NCI-H2081 (cell line): Measurements from ENCODE around the gene DEDD2.

Source experiments
- DNase-seq, 2 experiments: peaks; one replicate each; lab custom pipeline; 2025; lab: John Stamatoyannopoulos, UW

Gene DEDD2

DNA sequence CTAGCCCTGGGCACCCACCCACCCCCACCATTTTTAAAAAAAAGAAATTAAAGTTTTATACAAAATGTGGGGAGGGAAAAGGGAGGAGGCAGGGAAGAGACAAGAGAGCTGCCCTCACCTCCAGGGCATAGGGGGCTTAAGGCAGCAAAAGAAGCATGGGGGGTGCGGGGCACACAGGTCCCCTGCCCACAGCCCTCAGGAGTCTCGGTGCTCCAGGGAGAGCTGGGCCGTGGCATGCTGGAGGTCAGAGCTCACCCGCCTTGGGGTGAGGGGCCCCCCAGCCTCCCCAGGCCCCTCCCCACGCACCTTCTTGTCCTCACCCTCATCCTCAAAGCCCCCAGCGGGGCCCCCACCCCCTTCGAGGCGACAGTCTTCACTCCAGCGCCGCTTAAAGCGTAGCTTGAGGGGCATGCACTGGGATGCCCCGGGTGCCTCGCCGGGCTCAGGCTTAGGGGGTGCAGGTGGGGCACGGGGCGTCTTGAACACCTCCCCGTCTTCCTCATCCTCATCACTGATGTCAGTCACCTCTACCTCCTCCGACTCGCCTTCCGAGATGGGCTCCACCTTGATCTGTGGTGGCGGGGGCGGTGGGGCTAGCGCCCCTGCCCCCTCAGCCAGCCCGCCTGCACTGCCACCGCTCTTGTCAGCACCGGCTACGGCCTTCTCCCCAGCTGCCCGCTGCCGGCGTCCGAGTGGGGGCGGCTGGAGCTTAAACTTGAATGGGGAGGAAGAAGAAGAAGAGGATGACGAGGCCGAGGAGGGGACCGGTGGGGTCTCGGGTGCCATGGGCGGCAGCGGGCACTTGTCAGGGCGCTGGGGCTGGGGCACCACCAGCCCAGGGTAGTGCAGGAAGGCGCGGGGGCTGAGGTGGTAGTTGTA, 31.0 kb upstream of the DEDD2 start:
- no peak for DNase-seq

DNA sequence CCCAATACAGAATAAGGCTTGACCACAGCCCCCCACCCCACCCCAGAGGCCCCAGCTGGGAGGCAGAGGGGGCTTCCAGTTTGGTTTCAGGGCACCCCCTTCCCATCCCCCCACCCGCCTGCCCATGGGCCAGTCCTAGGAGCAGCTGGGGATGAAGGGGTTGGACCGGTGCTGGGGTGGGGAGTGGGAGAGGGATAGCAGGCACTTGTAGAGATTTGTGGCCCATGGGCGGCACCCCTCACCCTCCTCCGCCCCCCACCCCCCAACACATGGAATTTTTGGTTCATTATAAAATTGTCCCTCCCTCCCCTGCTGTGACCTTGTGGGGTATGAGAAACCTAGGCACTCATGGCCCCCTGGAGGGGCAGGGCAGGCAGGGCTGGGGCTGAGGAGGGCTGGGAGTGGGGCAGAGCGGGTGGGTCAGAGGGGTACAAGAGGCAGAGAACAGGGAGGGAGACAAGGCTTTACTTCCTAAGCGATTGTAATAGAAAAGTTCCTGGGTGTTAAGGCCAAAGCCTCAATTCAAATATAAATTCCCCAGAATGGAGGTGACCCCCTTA, 30.2 kb upstream of the DEDD2 start:
- no peak for DNase-seq

DNA sequence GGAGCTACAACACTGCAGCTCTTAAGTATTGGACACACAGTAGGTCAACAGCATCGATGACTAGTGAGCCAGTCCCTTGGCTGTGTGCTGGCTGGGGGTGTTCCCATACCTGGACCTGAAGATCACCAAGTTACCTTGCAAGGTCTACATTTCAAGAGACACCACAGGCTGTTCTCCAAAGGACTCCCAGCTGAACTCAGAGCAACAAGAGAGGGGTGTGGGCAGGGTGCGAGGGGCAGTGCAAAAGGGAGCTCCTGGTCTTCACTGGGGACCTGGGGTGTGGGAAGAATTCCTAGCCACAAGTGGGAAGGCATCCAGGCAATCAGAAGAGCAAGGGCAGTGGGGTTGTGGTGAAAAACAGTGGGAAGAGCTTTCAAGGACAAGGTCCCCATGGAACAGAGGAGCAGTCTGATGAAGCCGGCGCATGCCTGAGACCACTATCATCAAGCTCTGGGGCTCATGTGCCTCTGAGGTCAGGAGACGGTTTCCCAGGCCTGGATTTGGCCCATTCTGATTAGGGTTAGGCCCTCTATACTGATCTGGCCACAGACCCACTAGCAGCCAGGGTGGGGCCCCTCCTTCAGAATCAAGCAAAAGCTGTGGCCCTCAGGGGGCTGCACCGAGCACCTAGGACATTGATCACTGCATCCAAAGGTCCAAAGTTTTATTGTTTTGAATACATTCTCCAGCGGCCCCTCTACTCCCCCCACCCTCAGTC, 29.6 kb upstream of the DEDD2 start:
- DNase-seq, result no peak

DNA sequence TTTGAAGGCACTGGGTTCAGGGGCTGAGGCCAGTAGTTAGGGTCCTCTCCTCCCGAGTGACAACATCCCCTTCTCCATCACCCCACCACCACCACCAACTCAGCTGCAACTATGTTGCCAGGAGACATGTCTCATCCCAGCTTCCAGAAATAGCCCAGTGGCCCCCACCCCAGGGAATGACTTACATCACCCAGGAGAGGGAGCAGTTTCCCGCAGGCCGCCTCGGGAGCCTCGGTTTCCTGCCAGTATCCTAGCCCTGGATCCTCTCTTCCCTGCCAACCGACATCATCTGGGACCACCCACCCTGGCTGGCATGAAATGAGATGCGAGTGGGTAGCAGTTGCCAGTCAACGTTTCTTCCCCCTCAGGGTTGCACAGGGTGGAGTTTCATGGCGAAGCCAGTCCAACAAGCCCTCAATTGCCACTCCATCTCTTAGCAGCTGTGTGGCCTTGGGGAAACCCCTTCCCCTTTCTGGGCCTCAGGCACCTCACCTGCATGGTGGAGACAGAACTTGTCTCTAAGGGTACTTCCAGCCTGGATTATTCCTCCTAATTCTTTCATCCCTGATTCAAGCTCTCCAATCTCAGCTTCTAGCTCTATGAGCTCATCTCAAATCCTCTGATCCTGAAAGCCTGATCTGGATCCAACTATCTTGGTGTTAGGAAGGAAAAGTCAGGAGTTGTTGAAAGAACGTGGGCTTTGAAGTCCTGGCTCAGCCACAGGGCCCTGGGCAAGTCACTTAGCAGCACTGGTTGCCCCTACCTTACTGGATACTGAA, 28.9 kb upstream of the DEDD2 start:
- peak; percentile 64 to 68 for DNase-seq

DNA sequence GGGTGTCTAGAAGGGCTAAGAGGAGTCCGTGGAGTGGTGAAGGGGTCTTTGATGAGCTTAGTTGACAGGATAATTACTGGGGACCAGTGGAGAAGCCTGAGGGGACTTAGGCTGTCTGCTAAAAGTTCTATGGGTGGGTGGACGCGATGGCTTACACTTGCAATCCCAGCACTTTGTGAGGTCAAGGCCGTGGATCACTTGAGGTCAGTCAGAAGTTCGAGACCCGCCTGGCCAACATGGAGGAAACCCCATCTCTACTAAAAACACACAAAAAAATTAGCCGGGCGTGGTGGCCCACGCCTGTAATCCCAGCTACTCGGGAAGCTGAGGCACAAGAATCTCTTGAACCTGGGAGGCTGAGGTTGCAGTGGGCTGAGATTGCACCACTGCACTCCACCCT, 27.8 kb upstream of the DEDD2 start:
- DNase-seq, result no peak

DNA sequence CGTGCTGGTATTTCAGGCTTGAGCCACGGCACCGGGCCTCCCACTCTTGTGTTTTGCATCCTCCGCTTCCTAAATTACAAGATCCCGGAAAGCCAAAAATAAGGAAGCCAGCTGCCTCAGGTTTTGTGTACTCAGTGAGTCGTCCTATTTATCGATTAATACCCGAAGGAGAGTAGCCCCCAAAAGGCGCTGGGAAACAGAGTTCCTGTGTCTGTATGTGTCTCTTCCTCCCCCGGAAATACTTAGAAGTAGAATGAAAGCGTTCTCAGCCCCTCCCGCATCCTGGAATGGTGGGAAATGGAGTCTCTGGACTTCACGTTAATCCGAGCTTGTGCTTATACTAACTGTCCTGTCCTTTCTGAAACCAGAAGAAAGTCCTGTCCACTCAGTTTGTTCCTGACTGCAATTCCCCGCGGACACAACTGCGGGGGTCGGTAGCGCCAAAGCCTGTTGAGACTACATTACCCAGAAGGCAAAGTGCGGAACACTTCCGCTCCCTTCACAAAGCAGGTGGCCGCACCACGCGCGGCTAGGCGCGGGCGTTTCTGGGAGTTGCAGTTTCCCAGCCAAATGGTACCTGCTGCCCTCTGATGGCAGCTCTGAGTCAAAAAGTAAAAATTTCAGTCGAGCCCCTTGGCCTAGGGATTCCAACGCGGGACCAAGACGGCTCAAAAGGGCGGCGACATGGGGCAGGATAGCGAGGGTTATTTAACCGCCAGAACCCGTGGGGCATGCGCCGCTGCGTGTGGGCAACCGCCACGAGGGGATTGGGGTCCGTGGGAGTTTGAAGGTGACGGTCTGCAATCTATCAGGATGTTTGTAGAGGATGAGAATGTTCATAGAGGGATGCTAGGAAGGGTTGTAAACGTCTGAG, 27.1 kb upstream of the DEDD2 start:
- peak; percentile 90 to 95 for DNase-seq

DNA sequence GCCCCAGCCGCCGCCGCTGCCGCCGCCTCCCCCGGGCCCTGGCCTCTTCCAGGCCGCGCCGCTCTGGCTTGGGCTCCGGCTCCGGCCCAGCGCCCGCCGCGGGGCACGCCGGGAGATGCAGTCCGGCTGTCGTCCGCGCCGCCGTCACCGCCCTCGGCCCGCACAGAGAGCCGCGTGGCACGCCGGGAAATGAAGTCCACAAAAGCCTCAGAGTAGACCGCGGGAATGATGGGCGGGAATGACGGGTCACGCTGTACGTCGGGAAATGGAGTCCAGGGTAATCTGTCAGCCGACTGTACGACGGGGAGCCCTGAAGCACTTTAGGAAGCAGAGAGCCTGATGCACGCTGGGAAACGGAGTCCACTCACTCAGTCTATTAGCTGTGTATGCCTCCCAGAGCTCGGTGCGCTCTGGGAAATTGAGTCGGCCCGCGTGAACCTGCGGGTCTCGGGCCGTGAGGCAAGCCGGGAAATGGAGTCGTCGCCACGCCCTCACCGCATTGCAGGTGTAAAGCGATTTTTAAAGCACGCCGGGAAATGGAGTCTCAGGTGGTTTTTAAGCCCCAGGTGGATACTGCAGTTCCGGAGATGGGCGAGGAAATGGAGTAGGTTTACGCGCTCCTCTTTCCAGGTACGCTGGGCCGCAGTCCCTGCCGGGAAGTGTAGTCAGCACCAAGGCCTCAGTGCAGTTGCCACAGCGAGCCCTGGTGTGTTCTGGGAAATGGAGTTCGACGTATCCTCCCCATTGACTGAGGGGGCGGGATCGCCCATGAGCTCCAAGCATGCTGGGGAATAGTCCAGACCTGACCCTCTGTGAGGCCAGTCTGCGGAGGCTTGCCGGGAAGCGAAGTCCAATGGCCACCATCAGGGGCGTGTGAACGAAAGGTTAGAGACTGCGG, 25.3 kb upstream of the DEDD2 start, which contains the start of gene GSK3A:
TSS of gene GSK3A (minus strand) at position 91 of the 898 bp plus-strand sequence. CDS start 137 bp downstream, outside the sequence.
- peak; percentile 99 to 100 for DNase-seq

DNA sequence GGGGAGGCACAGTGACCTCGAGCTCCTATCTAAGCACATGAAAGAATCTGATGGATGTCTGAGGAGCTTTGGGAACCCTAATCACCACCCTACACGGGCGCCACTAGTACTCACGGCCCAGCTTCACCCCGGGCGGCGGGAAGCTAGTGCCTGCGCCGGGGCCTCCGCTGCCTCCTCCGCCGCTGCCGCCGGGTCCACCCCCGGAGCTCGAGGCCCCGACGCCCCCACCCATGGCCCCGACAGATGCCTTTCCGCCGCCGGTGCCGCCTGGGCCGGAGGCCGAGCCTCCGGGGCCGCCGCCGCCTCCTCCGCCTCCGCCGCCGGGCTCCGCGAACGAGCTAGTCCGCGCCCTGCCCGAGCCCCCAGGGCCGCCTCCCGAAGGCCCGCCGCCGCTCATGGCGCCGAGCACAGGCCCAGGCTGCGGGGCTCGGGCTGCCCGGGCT, 24.6 kb upstream of the DEDD2 start:
- no peak for DNase-seq

DNA sequence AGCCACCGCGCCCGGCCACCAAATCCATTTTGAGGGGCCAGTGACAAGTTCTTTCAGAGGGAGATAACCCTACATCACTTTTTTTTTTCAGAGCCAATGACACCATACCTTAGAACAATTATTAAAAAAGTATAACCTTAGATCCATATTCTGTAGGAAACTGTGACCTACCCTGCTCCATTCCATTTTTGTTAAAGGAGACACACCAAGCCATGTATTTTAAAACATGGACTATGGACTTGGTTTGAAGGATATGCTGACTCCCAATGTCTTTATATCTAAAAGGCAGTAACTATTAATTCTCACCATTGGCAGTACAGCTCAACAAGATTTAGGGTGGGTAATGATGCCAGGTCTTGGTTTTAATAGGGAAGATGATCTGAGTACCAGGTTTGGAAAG, 23.8 kb upstream of the DEDD2 start:
- DNase-seq, result no peak

DNA sequence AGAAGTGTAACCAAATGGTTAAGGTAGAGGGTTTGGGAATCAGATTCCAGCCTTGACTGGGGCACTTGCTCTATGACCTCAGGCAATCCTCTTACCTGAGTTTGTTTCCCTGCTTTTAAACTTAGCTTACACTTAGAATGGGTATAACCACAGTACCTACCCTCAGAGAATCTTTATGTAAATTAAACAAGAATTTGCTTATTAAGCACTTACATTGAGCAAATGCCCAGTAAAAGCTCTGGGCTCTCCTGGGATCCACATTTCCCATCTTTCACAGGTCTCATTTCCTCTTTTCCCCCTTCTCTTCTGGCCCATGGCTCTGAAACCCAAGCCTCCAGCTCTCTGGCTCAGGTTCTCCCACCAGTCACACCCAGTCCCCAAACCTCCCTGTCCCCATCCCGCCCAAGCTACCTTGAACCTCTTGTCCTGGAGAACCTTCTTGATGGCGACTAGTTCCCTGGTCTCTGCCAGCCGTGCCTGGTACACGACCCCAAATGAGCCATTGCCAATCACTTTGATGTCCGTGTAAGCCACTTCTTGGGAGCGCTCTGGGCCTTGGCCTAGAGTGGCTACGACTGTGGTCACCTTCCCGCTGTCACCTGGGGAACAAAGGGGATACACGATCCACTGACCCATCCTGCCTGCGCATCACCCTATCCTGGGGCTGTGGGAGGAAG, 22.2 kb upstream of the DEDD2 start:
- no peak for DNase-seq

DNA sequence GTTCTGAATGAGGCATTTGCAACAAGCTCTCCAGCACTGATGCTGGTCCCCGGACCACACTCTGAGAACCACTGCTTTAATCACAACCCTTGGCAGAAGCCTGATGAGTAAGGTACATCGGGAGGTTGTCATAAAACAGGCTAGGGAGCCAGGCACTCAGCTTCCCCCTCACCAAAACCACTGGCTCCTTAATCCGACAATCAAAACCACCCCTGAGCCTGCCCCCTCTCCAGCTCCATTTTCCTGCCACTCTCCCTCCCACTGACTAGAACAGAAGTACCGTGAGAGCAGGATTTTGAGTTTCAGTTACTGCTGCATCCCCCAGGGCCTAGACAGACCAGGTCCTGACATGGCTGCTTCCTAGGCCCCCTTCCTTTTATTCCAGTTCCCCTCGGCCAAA, 17.7 kb upstream of the DEDD2 start:
- no peak for DNase-seq

DNA sequence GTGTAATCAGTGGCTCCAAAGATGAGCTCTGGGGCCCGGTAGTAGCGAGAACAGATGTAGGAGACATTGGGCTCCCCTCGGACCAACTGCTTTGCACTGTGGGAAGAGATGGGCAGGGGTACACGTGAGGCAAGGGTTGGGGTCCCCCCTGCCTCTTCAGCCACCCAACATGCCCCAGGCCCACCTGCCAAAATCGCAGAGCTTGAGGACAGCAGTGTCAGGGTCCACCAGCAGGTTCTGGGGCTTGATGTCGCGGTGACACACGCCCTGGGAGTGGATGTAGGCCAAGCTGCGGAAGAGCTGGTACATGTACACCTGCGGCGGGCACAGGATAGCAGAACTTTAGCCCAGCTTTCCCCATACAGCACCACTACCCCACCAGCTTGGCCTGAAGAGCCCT, 16.9 kb upstream of the DEDD2 start:
- no peak for DNase-seq

DNA sequence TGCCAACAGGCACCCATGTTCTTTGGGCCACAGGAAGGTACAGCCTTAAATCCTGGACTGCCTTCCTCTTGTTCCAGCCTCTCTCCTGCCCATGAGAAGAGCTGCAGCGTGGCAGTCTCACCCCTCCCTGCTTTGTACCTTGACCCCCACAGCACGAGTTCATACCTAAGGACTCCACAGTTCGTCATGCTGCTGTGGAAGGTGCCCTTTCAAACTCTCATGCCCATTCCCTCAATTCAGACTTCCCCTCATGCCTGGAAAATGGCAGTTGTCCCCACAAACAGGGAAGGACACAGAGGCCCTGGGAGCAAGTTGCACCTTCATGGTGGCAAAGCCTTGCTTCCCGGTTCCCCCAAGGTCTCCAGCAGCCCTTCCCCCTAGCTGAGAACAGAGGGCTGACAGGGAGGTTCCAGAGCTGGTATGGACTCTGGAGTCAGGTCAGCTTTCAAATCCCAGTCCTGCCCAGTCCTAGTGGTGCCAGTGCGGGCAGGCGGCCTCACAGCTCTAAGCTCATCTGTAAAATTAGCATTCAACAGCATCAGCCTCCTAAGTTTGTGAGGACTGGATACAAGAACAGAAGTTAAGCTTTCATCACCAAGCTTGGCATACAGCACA, 16.3 kb upstream of the DEDD2 start:
- DNase-seq, result no peak

DNA sequence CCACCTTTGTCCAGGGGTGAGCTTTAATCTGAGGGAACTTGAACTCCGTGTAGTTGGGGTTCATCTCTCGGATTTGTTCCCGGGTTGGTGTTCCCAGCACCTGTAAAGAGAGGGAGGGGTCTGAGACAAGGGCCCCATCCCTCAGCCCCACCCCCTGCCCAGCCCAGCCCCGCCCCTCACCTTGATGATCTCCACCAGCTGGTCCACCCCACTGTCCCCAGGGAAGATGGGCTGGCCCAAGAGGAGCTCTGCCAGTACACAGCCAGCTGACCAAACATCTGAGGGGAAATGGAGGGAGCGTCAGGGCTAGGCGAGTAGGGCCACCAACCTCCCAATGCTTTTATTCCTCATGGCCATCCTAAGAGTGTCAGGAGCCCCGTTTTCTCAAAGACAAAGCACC, 15.6 kb upstream of the DEDD2 start:
- DNase-seq, result no peak

DNA sequence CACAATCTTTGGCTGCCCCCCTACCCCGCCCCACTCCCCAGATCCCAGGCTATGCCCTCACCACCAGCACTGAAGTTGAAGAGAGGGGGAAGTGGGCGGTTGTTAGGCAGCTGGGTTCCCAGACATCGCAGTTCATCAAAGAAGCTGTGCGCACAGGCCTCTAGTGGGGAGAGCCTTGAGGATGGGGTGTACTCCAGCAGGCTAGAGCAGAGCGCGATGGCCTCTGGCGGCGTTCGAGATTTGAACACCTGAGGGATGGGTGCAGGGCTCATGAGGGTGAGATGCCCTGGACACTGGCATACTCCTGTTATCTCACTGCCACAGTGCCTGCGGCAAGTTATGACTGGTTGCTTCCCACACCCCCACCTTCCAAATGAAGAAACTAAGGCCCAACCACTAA, 15.0 kb upstream of the DEDD2 start:
- DNase-seq, result no peak

DNA sequence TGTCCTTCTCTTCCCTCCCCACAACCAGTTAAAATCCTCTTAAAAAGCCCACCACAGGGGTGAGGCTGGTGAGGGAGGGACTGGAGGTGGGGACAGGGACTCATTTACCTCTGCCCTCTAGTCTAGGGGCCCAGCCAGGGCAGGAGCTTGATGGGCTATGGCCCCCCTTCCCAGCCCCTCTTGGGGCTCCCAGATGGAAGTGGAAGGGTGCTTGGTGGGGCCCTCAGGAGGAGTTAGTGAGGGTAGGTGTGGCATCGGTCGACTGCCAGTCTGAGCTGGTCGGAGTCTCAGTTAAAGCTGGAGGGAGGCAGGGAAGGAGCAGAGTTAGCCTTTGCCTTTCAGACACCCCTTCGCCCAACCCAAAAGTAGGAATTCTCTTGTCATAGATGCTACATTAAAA, 13.1 kb upstream of the DEDD2 start:
- DNase-seq, result no peak

DNA sequence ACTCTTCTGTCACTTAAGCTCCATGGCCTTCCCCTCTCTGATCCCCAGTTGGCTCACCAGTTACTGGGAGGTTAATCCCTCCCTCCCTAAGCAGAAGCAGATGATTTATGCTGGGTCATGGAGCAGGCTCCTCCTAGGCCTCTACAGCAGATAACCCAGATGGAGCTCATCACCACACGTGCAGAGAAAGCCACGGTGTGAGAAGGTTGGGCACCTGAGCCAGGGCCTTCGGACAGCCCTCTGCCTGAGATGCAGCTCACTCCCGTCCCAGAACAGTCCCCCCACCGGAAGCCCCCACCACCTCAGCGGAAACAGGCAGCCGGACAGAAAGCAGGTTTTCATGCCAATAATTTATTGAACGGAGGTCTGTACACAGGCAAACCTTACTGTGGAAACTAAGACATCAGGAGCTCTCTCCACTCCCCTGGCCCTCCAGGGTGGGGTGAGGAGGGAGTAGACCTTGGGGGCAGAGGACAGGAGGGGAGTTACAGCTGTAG, 12.4 kb upstream of the DEDD2 start:
- no peak for DNase-seq

DNA sequence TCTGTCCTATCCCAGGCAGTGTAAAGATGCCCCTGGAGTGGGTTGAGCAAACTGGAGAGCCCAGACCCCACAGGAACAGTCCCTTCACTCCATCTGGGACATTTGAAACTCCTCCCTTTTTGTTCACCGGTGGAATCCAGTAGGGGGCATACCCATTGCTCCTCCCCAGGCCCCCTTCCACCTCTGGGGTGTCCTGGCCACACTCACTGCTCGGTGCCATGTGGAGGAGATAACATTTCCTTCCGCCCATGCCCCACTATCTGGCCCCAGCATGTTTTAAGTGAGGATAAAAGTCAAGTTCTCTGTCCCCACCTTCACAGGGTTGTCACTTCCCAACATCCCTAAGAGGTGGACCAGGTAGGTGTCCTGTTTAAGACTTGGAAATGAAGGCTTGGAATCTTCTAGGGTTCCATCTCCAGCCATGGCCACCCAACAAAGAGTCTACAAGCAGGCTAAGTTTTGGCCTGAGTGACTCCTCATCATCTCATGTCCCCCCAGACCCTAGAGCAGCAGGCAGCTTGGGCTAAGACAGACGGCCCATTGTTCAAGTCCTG, 11.9 kb upstream of the DEDD2 start:
- DNase-seq, result no peak

DNA sequence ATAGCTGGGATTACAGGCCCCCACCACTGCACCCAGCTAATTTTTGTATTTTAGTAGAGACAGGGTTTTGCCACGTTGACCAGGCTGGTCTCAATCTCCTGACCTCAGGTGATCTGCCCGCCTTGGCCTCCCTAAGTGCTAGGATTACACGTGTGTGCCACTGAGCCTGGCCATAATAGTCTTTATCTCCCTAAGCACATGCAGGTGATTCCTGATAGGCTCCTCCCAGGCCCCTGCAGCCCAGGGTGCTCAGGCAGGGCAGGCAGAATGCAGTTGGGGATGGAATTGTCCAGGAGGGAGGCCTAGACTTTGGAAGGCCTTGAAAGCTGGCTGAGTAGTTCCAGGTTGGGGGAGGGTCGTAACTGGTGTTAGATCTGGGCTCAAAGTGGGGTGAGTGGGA, 11.2 kb upstream of the DEDD2 start:
- no peak for DNase-seq
